Measurements from ENCODE around the gene IL13RA2.

IL13RA2 gene

DNA sequence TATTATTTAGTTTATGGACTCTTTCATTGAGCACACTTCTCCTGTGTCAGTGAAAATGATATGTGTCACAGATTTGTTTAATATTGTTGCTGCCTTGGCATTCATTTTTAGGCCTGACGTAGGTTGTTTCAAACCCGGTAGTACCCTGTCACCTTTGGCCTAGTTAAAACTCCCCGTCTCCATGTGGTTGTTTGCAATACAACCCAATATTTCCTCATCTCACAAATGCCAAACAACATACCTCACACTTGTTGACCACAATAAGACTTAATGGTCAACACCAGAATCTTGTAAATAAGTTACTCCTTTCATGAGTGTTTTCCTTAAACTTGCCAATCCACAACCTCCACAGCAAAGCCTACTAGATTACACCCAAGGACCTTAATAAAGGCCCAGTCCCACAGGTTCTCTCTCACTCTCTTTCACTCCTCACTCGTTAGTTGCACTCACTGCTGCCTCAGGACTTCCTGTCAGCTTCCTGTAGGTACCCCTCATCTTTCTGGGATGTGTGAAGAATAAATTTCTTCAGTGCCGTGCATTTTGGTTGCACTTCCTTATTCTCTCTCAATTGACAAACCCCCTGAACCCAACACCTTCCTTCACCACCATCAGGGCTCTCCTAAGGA, 31.3 kb downstream of the IL13RA2 start:
- peak; percentile 29 for DNase-seq (ENCODE audit: low spot score)

DNA sequence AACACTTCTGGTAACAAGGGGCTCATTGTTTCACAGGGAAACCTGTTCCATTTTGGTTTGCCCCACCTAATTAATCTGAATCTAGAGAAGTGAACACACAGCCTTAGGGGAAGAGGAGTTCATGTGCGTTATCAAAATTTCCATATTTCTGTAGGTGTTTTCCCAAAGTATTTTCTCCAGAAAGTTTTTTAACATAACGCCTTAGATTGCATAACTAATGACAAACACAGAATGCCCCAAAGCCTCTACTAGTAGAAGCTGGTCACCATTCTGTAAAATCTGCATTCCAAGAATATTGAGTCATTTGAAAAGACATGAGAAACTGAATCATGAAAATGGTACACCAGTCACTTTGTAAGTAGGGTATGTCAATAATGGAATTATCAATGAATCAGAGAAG, 41.1 kb downstream of the IL13RA2 start:
- DNase-seq (ENCODE audit: low spot score) = peak; percentile 32

DNA sequence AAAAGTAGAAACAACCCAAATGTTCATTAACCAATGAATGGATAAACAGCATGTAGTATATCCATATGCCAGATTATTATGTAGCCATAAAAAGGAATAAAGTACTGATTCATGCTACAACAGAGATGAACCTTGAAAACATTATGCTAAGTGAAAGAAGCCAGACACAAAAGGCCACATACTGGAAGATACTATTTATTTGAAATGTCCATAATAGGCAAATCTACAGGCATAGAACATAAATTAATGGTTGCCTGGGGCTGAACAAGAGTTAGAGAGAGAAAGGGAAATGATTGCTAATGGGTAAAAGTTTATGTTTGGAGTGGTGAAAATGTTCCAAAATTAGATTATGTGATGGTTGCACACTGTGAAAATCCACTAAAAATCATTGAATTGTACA, 44.4 kb downstream of the IL13RA2 start:
- DNase-seq (ENCODE audit: low spot score) = no peak

DNA sequence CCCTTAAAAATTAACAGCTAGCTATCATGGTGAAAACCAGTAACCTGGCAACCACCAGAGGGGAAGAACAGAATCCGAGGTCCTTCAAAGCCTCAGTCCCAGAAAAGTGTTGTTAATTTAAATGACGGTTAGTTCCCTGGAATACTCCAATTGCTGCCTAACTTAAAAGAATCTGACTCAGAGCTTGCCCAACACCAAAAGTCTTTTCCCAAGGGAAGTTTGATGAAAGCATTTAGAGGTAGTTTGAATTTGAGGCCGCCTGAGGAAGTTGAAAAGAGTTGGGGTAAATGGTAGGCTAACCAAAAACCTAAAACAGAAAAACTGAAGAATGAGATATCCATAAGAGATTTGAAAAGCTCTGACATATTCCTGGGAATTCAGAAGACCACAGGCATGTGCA, 46.6 kb downstream of the IL13RA2 start:
- no peak for DNase-seq (ENCODE audit: low spot score)

DNA sequence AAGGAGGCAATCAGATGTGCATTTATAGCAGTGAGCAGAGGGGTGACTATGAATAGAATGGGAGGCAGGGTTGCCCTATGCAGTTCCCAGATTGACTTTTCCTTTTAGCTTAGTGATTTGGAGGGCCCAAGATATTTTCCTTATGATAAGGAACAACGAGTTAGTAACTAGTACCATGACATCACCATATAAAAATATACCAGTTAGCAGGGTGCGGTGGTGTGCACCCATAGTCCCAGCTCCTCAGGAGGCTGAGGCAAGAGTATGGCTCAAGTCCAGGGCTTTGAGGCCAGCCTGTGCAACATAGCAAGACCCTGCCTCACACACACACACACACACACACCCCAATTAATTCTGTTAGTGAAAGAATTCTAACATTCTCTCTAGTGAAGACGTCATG, 53.0 kb downstream of the IL13RA2 start:
- no peak for DNase-seq (ENCODE audit: low spot score)

DNA sequence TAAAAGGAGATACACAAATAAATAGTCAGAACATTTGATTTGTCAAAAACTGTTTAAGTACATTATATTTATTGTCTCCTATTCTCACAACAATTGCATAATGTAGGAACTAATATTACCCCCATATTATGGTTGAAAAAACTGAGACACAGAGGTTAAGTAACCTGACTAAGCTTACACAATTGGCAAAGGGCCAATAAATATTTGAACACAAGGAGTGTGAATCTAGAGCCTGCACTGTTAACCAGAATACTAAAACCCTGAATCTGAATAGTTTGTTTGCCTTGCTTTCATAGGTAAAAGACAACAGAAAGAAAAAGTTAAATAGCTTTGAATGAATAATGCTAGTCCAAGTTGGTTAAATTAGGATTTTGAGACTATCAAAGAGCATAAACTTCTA, 55.2 kb downstream of the IL13RA2 start:
- DNase-seq (ENCODE audit: low spot score) = no peak

DNA sequence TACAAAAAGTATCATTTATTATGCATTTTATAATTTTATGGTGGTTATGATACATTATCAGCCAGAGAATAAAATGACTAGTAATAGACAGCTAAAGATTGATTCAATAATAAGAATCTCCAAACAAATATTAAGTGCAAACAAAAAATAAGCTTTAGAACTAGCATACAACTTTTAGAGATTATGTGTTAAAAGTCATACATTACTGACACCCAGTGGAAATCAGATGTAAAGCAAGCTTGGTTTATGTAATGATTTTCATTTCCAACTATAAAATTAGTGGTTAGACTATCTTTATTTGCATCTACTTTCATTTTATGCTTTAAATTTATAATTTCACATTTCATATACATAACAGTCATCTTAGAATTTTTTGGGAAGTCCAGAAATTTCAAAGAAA, 57.7 kb downstream of the IL13RA2 start:
- DNase-seq (ENCODE audit: low spot score) = peak; percentile 41

All from AG08395 (cell line).